HEK293T (cell line): ENCODE measurements around the gene SOX2.

ENCODE experiments used
- ARNT ChIP-seq: fragments of 450-650 bp; IDR thresholded peaks from 2 replicates; pipeline ENCODE4 v1.6.1; 2017; ENCODE audit warnings: mild to moderate bottlenecking
- BHLHE40 ChIP-seq: fragments of 450-650 bp; IDR thresholded peaks from 2 replicates; pipeline ENCODE4 v1.6.1; 2016; ENCODE audit warnings: mild to moderate bottlenecking, moderate library complexity, borderline replicate concordance
- FOXM1 ChIP-seq: fragments of 450-650 bp; IDR thresholded peaks from 2 replicates; pipeline ENCODE4 v1.6.1; 2017; ENCODE audit warnings: mild to moderate bottlenecking, borderline replicate concordance
- ZNF384 ChIP-seq: fragments of 450-650 bp; IDR thresholded peaks from 2 replicates; pipeline ENCODE4 v1.6.1; 2016

- TF ChIP-seq ZNF384 (no peak), ARNT (no peak), BHLHE40 (no peak), FOXM1 (no peak)
Observed at GRCh38 chr3:181727341-181728032, 15.8 kb downstream of the SOX2 start.
